GM18505 (cell line): ENCODE measurements around the gene SLC4A11.
"Not testable (repeated sequence)": the region's sequence is repeated elsewhere in the genome, so short reads cannot be mapped to it uniquely, and the experiment has no call there.

Experiments
- ATAC-seq: cut with Tn5 transposase; IDR thresholded peaks from one replicate; pipeline ENCODE4 v1.9.1; 2021; ENCODE audit not compliant: unreplicated experiment
- POLR2A ChIP-seq: IDR thresholded peaks from 4 replicates; pipeline ENCODE4 v1.6.1; 2011; ENCODE audit warnings: borderline replicate concordance; ENCODE audit not compliant: insufficient read depth, insufficient read length; ENCODE audit errors: extremely low read depth

The SLC4A11 gene

DNA sequence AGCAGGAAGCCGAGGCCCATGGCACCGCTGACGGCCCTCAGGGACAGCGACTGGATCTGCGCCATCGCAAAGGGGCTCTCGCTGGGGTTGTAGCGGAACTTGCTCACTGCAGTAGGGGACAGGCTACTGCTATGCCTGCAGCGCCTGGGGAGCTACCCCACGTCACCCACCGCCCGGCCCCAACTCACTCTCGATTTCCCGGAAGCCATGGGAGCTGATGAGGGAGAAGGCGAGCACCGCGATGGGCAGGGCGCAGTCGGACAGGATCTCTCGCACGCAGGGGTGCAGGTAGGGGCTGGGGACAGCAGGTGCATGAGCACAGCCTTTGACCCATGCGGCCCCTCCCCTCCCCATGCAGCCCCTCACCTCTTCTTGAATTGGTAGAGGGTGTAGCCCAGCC, 9.8 kb downstream of the SLC4A11 start:
- no peak for ATAC-seq
- TF ChIP-seq POLR2A: no peak

DNA sequence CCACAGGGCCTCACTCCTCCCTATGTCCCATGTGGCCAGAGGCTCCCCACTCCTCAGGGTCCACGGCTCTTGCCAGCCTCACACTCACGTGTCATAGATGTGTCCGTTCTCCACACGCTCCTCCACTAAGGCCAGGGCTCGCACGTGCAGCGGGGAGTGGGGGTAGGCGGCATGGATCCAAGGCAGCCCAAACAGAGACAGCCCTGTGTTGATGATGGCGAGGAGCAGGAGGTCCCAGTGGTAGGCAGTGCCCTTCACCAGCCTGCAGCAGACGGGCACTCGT, 10.3 kb downstream of the SLC4A11 start:
- no peak for TF ChIP-seq POLR2A
- no peak for ATAC-seq

DNA sequence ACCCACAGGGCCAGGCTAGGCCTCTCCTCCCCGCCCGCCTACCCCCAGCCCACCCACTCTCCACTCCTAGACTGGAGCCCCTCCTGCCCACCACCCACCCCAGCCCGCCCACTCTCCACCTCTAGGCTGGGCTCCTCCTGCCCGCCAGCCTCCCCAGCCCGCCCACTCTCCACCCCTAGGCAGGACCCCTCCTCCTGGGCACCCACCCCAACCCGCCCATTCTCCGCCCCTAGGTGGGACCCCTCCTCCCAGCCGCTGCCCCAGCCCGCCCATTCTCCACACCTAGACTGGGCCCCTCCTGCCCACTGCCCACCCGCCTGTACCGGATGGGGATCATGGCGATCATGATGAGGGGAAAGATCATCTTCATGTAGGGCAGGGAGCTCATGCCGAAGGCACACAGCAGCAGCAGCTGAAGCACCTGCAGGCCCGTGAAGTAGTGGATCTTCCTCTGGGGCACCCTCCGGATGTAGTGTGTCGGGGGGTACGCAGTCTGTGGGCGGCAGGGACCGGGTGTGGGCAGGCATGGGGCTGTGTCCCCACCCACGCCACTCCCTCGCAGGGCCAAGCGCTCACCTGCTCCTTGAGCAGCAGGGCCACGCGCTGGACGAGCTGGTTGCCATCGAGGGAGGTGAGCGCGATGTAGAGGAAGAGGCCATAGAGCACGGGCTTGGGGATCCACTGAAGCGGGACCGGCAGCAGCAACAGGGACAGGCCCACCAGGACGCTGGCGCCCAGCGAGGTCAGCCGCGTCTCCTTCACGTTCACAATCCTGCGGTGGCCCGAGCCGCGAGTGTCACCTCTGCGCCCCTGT, 10.8 kb downstream of the SLC4A11 start:
- no peak for TF ChIP-seq POLR2A
- ATAC-seq: no peak

DNA sequence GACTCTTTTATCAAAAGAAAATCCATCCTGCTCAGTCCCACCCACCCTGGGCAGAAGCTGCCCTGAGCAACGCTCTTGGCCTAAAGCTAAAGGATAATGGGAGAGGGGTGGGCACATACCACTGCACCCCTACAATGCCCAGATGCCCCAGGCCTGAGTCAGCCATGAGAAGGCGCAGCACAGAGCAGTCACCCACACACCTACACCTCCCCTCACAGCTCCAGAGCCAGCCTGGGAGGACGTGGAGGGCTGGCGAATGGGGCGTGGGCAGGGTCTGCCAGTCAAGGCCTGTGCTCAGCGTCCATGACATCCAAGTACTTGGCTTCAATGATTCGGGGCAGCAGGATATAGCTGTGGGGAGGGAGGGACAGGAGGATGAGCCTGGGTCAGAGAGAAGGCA, 11.5 kb downstream of the SLC4A11 start:
- no peak for TF ChIP-seq POLR2A

DNA sequence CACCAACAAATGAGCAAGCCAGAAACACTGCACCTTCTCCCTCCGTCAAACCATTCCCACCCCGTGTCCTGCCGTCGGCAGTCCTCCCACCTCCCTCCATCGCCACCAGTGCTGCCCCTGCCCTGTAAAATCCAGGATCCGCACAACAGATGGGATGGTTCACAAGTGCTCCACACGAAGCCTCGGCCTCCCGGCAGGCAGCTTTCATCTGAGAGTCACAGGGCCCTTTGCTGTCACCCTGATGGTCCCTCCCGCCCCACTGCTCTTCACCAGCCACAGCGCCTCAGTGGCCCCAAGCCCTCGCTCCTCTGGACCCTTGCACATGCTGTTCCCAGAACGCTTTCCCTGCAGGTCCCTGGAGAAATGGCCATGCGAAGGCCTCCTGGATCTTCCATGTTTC, 12.1 kb downstream of the SLC4A11 start:
- ATAC-seq: no peak
- no peak for TF ChIP-seq POLR2A

More for the DNA sequence above, 11.5 kb downstream of the SLC4A11 start:
- no peak for ATAC-seq

DNA sequence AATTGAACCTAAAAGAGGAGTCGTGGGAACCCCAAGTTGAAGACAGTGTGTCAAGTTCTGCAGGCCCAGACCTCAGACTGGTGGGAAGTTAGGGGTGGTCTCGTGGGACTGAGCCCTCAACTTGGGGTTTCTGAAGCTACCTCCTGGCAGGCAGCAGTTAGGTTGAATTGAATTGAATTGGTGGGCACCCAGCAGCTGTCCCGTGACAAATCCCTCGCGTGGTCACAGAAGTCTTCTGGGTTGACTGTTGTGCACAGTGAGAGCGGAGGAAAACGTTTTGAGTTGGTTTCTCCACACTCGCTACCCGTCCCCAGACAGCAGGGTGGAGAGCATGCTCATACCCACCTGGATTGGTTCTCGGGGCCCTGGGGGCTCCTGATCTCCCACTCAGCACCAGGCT, 12.9 kb downstream of the SLC4A11 start:
- no peak for TF ChIP-seq POLR2A
- no peak for ATAC-seq

DNA sequence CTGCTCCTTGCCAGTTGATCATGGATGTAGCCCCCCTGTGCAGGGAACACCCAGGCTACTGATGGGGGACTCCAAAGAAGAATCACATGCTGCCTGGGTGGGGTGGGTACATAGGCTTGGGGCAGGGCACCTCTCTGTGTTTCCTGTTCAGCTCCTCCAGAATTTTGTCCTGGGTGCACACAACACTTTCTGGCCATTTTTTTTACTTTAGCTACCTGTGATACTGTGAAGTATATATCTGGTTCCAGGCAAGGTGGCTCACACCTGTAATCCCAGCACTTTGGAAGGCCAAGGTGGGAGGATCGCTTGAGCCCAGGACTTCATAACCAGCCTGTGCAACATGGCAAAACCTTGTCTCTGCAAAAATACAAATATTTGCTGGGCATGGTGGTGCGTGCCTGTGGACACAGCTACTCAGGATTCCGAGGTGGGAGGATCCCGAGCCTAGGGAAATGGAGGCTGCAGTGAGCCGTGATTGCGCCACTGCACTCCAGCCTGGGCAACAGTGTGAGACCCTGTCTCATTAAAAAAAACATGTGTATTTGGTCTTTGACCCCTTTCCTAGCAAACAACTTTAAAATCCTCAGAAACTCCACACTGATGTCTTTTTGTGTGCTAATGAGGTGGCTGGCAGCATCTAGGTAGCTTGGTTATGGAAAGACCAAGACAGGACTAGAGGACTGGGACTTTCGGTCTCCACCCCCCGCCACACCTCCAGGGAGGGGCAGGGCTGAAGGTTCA, 14.1 kb downstream of the SLC4A11 start:
- no peak for TF ChIP-seq POLR2A
- no peak for ATAC-seq

DNA sequence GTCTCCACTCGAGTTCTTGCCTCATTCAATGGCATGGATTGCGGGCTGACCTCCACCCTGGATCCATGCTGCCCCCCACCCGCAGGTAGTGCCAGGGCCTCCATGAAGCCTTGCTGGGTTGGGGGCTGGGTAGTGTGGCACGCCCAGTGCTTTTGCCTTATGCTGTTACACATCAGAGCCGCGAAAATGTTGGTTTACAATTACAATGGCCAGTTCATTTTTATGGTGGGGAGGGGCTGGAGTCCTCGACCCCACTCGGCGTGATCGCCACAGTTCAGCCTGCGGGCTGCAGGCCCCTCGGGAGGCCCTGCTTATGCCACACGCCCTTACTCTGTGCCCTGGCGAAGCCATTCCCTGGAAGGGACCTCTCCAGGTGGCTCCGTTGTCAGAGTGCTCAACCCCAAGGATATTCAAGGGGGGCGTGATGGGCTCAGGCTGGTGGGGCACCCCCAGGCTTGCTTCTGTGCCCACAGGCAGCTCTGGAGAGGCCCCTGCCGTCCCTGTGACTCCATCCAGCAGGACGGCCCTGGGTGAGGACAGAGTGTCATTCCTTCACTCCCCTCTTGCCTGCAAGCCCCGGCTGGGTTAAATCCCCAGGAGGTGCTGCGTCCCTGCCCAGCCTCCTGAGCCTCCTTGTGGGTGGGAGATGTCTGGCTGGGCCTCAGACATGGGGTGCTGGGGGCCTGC, 14.9 kb downstream of the SLC4A11 start:
- no peak for TF ChIP-seq POLR2A
- no peak for ATAC-seq

DNA sequence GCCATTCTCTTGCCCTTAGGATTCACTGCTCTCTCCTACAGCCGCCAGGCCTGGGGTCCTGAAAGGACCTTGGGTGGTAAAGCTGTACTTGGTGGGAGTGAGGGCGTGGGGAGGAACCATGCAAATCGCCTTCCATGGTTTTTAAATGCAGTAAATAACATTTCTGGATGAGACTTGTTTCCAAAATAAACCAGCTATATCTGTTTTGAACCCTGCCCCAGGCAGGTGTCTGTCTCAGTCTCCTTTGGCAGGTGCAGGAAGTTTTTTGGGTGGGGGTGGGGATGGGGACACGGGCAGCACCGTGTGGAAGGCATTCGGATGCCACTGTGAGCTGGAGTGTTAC, 15.4 kb downstream of the SLC4A11 start:
- no peak for ATAC-seq
- TF ChIP-seq POLR2A: no peak

DNA sequence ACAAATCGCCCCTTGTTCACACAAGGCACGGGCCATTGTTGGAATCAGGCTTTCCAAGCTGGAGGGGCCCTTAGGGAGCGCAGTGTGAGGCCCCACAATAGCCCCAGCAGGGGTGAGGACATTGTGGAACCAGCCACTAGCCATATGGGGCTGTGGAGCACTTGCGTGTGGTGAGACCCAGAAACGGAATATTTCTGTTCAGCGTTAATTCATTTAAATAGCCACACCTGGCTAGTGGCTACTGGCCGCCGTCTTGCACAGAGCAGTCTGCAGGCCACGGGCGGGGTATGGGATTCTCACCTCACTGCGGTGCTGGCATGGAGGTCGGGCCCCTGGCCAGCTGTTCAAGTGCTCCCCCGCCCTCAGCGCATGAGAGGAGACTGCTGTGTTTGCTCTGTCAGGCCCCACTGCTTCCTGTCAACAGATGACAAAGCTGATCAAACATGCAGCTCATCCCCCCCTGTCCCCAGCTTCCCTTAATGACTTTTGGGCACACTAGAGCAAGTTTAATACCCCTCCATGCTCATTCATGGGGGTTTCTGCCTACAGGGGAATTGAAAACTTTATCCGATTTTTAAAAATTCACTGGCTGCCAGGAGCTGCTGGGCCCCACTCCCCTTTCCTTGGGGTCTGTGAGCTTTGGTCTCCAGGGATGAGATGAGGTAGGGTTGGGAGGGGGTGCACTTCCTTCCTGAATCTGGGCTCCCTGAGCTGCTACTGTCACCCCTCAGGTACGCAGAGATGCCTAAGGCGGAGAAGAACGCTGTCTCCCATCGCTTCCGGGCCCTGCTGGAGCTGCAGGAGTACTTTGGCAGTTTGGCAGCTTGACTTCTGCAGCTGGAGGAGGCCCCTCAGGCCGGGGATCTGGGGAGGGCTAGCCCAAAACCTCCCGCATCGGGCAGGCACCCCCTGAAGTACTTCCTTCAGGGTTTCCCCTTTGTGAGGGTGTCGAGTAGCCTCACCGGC, 16.1 kb downstream of the SLC4A11 start:
- no peak for ATAC-seq
- TF ChIP-seq POLR2A: no peak

DNA sequence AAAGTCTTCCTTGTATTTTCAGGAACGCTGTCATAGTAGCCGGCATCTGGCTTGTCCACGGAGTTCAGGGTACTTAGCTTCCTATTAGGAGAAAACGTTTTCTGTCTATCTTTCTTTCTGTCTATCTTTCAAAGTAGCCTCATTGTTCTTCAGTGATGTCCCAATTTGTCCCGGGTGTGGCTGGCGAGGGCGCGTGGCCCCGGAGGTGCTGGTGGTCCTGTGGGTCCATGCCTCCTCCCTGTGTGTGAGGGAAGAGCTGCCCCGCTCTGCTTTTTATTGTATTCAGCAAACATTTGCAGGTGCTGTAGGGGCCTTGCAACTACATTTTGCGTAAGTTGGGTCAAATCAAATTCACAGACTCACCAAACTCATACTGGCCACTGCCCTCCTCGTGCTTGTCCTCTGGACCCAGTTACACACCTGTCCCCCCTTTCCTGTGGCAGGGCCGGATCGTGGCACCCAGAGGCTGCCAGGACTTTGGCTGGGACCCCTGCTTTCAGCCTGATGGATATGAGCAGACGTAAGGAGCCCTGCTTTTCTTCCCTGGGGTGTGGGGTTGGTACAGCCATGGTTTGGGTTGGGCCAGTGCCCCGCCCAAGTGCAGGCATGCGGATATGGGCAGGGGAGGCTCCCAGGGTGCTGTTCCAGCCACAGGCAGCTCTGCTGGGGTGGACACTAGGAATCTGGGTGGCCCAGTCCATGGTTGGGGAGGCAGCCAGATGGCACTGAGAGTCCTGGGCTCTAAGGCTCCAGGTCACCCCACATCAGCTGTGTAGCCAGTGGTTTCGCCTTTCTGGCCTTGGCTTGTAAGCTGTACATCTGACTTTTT, 17.4 kb downstream of the SLC4A11 start:
- no peak for TF ChIP-seq POLR2A
- ATAC-seq: no peak

DNA sequence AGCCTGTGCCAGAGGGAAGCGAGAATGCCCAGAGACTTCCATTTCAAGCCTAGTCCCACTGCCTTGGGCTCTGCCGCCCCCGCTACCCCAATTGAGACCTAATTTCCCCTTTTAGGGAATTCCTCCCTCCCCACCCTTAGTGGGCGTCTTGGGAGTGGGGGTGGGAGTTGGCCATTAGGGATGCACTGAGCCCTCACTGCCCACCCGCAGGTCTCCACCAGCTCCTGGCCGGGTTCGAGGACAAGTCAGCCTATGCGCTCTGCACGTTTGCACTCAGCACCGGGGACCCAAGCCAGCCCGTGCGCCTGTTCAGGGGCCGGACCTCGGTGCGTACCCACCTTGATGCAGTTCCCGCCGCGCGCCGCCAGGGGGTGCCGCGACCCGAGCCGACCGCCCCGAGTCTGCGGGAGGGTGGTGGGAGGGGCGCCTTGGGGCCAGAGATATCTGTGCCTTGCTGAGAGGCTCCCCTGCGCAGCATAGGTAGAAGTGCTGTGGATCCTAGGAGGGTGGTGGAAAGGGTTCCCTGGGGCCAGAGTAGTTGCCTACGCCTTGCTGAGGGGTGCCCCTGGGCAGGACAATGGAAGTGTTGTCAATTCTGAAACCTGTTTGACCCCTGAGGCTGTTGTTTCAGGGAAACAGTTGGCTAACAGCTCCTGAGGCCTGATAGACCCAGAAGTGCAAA, 20.5 kb downstream of the SLC4A11 start:
- no peak for TF ChIP-seq POLR2A
- ATAC-seq: peak; percentile 52

DNA sequence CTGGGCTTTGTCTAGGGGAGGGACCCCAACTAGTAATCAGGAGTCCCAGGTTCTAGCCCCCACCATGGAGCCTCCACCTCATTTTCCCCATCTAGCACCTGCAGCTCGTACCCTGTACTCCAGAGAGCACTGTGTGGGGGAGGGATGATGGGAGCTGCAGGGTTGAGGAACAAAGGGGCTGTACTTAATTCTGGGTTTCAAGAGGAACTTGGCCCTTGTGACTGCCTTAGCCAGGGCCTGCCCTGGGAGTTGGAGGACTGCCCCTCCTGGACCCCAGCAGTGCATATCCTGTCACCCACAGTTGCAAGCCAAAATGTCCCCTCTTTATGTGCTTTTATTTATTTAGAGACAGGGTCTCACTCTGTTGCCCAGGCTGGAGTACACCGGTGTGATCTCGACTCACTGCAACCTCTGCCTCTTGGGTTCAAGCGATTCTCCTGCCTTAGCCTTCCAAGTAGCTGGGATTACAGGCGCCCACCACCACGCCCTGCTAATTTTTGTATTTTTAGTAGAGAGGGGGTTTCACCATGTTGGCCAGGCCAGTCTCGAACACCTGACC, 23.6 kb downstream of the SLC4A11 start:
- ATAC-seq: not testable (repeated sequence)
